CD4-positive, alpha-beta T cell (primary cell): ENCODE data around the gene MAT2A. TPM values are rescaled to one million over a fixed set of nuclear protein-coding genes. Genes with fewer than 3 reads are reported as not detected.

ENCODE experiments used
- ATAC-seq: fragments of 200-7000 bp; cut with Tn5 transposase; one replicate; pipeline ENCODE4 v1.10.0; 2022; ENCODE audit warnings: mild to moderate bottlenecking; ENCODE audit not compliant: poor library complexity
- CTCF ChIA-PET: fragments of 350-600 bp; sonication (Branson Sonifier 250); formaldehyde crosslinking; loops from one replicate; lab custom pipeline; 2021; ENCODE audit warnings: antibody characterized with exemption, inconsistent platforms; lab: Charles Lee
- POLR2A ChIA-PET: fragments of 350-600 bp; sonication (Branson Sonifier 250); formaldehyde crosslinking; loops from one replicate; lab custom pipeline; 2021; ENCODE audit warnings: antibody characterized with exemption, inconsistent platforms; lab: Charles Lee
- DNase-seq, 14 experiments: peaks; one replicate each; pipeline ENCODE4 v3.0.0-alpha.2; 2013 to 2020; ENCODE audit warnings: mixed read lengths in 2 of 14
- H3K27ac ChIP-seq, 2 donors: one replicate each; pipeline versions ENCODE4 v1.5.1 to v1.7.0; 2013; ENCODE audit warnings: low read length in 2 of 2, low read depth in 1 of 2, mild to moderate bottlenecking in 1 of 2
- H3K27me3 ChIP-seq, 2 experiments: 1 replicate in 1 of 2; 2 replicates in 1 of 2; pipeline versions ENCODE4 v1.6.1 to v1.7.0; 2013; ENCODE audit warnings: low read length in 2 of 2, control low read depth in 1 of 2, mild to moderate bottlenecking in 1 of 2, moderate library complexity in 1 of 2; ENCODE audit not compliant: insufficient read depth in 2 of 2, control insufficient read depth in 1 of 2
- H3K36me3 ChIP-seq: one replicate; pipeline ENCODE4 v1.6.1; 2013; ENCODE audit warnings: low read length, control low read depth; ENCODE audit not compliant: insufficient read depth
- H3K4me1 ChIP-seq: one replicate; pipeline ENCODE4 v1.6.1; 2013; ENCODE audit warnings: low read length, control low read depth; ENCODE audit not compliant: insufficient read depth
- H3K4me3 ChIP-seq: one replicate; pipeline ENCODE4 v1.5.1; 2013; ENCODE audit warnings: mild to moderate bottlenecking, low read length, moderate library complexity
- H3K9me3 ChIP-seq, 2 experiments: 1 replicate in 1 of 2; 2 replicates in 1 of 2; pipeline versions ENCODE4 v1.6.1 to v1.7.0; 2013; ENCODE audit warnings: low read length in 2 of 2, mild to moderate bottlenecking in 2 of 2, control low read depth in 1 of 2, moderate library complexity in 1 of 2; ENCODE audit not compliant: control insufficient read depth in 1 of 2, insufficient read depth in 1 of 2
- H3K27ac Mint-ChIP-seq: one replicate; pipeline ENCODE4 v1.8.0; 2020; ENCODE audit warnings: mixed read lengths
- H3K27me3 Mint-ChIP-seq: one replicate; pipeline ENCODE4 v1.8.0; 2021; ENCODE audit warnings: mixed read lengths
- H3K36me3 Mint-ChIP-seq: one replicate; pipeline ENCODE4 v1.8.0; 2021; ENCODE audit warnings: low read depth, mixed read lengths
- H3K4me1 Mint-ChIP-seq: one replicate; pipeline ENCODE4 v1.8.0; 2021; ENCODE audit warnings: low read depth, mixed read lengths
- H3K4me3 Mint-ChIP-seq: one replicate; pipeline ENCODE4 v1.8.0; 2020; ENCODE audit warnings: mild to moderate bottlenecking, mixed read lengths
- H3K9me3 Mint-ChIP-seq: one replicate; pipeline ENCODE4 v1.8.0; 2020; ENCODE audit warnings: mixed read lengths
- CTCF ChIP-seq: fragments of 200-600 bp; IDR thresholded peaks from one replicate; pipeline ENCODE4 v1.8.0; 2022; ENCODE audit warnings: antibody characterized with exemption, mild to moderate bottlenecking
- intact Hi-C, 2 experiments: fragments of 100-400 bp; cut with DNase I in 1 of 2; cut with micrococcal nuclease in 1 of 2; formaldehyde crosslinking; loops; one replicate each; pipeline versions ENCODE4 v1.15.1 to v1.9.0; 2023 to 2025; cut with DNase I, micrococcal nuclease
- total RNA-seq, 174 experiments: library from RNA in 2 of 174; stranded (reverse) in 2 of 174; gene quantifications; one replicate each; pipeline ENCODE4 v1.2.3 and lab custom pipeline; 2021 to 2026

Gene MAT2A
- total RNA-seq, 2 experiments from 2014 or later = 121 to 122 TPM

GRCh38 chr2:85585781-85586105, 46.8 kb downstream of the MAT2A start:
- peaks cover 46% of the 10 kb centered on the region for H3K4me1 ChIP-seq
- no peaks in the 10 kb centered on the region for H3K9me3 ChIP-seq
- Mint-ChIP-seq H3K4me3 (peak overlapping the region; percentile 93), H3K4me1 (peaks cover 59% of the 10 kb centered on the region), H3K9me3 (no peaks in the 10 kb centered on the region), H3K27ac (peak overlapping the region; percentile 79), H3K27me3 (no peaks in the 10 kb centered on the region), H3K36me3 (peaks cover 25% of the 10 kb centered on the region)
- TF ChIP-seq CTCF = no peak
- no peaks in the 10 kb centered on the region for H3K27me3 ChIP-seq
- ATAC-seq = no peak
- DNase-seq = no peak
- CTCF ChIA-PET = no interaction called here
- H3K36me3 ChIP-seq = peaks cover 20% of the 10 kb centered on the region
- H3K27ac ChIP-seq = no peak overlapping the region
- intact Hi-C loops = no loop called here
- no peak overlapping the region for H3K4me3 ChIP-seq
- POLR2A ChIA-PET = interaction anchor here (3.0 to 5.1 kb wide), 2 partner anchors 9 to 26 kb away, joined by 10 to 60 read pairs; partner anchors contain the start of genes C2orf68 and RNF181

GRCh38 chr2:85588236-85588635, 49.3 kb downstream of the MAT2A start:
- TF ChIP-seq CTCF = no peak
- Mint-ChIP-seq H3K36me3 (peaks cover 8% of the 10 kb centered on the region), H3K4me3 (no peak overlapping the region), H3K27ac (peak overlapping the region; percentile 6), H3K4me1 (peaks cover 42% of the 10 kb centered on the region), H3K27me3 (no peaks in the 10 kb centered on the region), H3K9me3 (no peaks in the 10 kb centered on the region)
- POLR2A ChIA-PET = interaction anchor here (1.7 to 2.1 kb wide), 2 partner anchors 11 to 20 kb away, joined by 4 to 8 read pairs; partner anchors contain the start of gene VAMP8
- no peak overlapping the region for H3K27ac ChIP-seq
- DNase-seq = no peak
- peaks cover 46% of the 10 kb centered on the region for H3K4me1 ChIP-seq
- no peaks in the 10 kb centered on the region for H3K27me3 ChIP-seq
- H3K9me3 ChIP-seq = no peaks in the 10 kb centered on the region
- no peaks in the 10 kb centered on the region for H3K36me3 ChIP-seq
- CTCF ChIA-PET = interaction anchor here (1.4 kb wide), 1 partner anchor 23 kb away, joined by 3 read pairs; no protein-coding TSS in a partner anchor
- ATAC-seq = no peak
- intact Hi-C loops = no loop called here
- no peak overlapping the region for H3K4me3 ChIP-seq

GRCh38 chr2:85588645-85589044, 49.7 kb downstream of the MAT2A start:
- no peak for ATAC-seq
- Mint-ChIP-seq H3K36me3 (peaks cover 4% of the 10 kb centered on the region), H3K27ac (peak overlapping the region; percentile 6), H3K4me3 (peak overlapping the region; percentile 57), H3K4me1 (peaks cover 38% of the 10 kb centered on the region), H3K27me3 (no peaks in the 10 kb centered on the region), H3K9me3 (no peaks in the 10 kb centered on the region)
- no peak overlapping the region for H3K27ac ChIP-seq
- POLR2A ChIA-PET = interaction anchor here (1.7 to 2.1 kb wide), 2 partner anchors 11 to 20 kb away, joined by 4 to 8 read pairs; partner anchors contain the start of gene VAMP8
- no peak for DNase-seq
- no peaks in the 10 kb centered on the region for H3K9me3 ChIP-seq
- peaks cover 42% of the 10 kb centered on the region for H3K4me1 ChIP-seq
- H3K36me3 ChIP-seq = no peaks in the 10 kb centered on the region
- H3K27me3 ChIP-seq = no peaks in the 10 kb centered on the region
- H3K4me3 ChIP-seq = no peak overlapping the region
- TF ChIP-seq CTCF = no peak
- CTCF ChIA-PET = interaction anchor here (1.4 kb wide), 1 partner anchor 23 kb away, joined by 3 read pairs; no protein-coding TSS in a partner anchor
- intact Hi-C loops = no loop called here
